ENCODE data around the gene EDDM3A.

DNA sequence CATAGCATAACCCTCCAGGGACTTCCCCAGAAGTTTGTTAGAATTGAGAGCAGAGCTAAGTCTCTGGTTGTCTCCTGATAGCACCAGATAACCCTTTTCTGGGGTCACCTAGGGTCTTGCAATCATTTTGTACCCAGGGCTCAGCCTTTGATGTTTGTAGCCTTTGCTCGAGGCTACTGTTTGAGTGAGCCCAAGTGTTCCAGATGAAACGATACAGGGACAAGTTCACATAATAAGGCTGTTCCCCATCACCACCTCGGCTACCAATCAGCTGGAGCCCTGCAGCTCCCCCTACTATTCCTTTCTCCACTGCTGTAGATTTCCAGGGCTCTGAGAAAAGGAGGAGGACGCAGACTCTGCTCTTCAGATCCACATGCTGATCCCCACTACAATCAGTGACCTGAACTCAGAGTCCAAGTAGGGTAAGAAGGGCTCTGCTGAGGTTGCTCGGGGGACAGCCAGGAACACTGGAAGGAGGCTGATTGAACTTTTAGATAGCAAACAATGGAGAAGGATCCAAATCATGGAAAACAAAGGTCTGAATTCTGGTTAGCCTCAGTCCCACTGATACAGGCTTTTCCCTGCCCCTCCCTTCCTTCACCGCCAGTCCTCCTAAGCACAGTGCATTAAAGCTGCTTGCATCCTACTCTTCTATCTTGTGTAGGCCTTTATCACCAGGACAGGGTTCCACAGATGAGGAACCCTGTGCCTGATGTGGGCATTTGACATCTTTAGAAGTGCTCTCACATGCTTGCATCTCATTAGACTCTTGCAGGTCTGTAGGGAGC is at the start of gene EDDM3A:
- TF ChIP-seq SUZ12 (IDR thresholded peaks at IDR 0.05) (no peak), TARDBP (IDR thresholded peaks at IDR 0.05) (no peak), BHLHE40 (IDR thresholded peaks at IDR 0.05; ENCODE audit: borderline replicate concordance) (no peak)
